ENCODE measurements around the gene ASPSCR1.

ASPSCR1 gene

GRCh38 chr17:82030470-82031302 is 53.3 kb downstream of the ASPSCR1 start:
- TF ChIP-seq POLR2A (IDR thresholded peaks at IDR 0.05; ENCODE audit: low read depth, low read length) (no peak), POU2F2 (IDR thresholded peaks at IDR 0.05; ENCODE audit: low read depth, low read length) (no peak; the same call in 1 of the 2 replicates), POLR2AphosphoS5 (IDR thresholded peaks at IDR 0.05; ENCODE audit: low read depth, low read length) (no peak), SPI1 (IDR thresholded peaks at IDR 0.05; ENCODE audit: low read depth, low read length) (no peak), PAX5 (IDR thresholded peaks at IDR 0.05; ENCODE audit: insufficient read depth, low read length, severe bottlenecking) (no peak), TAF1 (IDR thresholded peaks at IDR 0.05; ENCODE audit: low read depth, low read length) (no peak)
- FAIRE-seq (peak; percentile 94), DNase-seq (ENCODE audit: insufficient read length, low spot score) (peak; percentile 92)

- peak; percentile 73 for DNase-seq (ENCODE audit: insufficient read length, low spot score)
- no peak for TF ChIP-seq POLR2AphosphoS5 (IDR thresholded peaks at IDR 0.05; ENCODE audit: low read depth, low read length)
- TF ChIP-seq SPI1 (IDR thresholded peaks at IDR 0.05; ENCODE audit: low read depth, low read length) = no peak
- no peak for TF ChIP-seq POLR2A (IDR thresholded peaks at IDR 0.05; ENCODE audit: low read depth, low read length)
- TF ChIP-seq POU2F2 (IDR thresholded peaks at IDR 0.05; ENCODE audit: low read depth, low read length) = no peak
- TF ChIP-seq TAF1 (IDR thresholded peaks at IDR 0.05; ENCODE audit: low read depth, low read length) = no peak
- TF ChIP-seq PAX5 (IDR thresholded peaks at IDR 0.05; ENCODE audit: insufficient read depth, low read length, severe bottlenecking) = no peak
- FAIRE-seq = peak; percentile 20
Observed at GRCh38 chr17:82031303-82031884, 54.0 kb downstream of the ASPSCR1 start, which contains the start of gene RAC3. Gene RAC3 (plus strand): TSS chr17:82031678. CDS start chr17:82031762, 84 bp downstream.

GRCh38 chr17:82031885-82032627 is 54.6 kb downstream of the ASPSCR1 start:
- DNase-seq (ENCODE audit: insufficient read length, low spot score) = peak; percentile 64
- FAIRE-seq = peak; percentile 65
- TF ChIP-seq SPI1 (IDR thresholded peaks at IDR 0.05; ENCODE audit: low read depth, low read length) = no peak
- no peak for TF ChIP-seq POLR2AphosphoS5 (IDR thresholded peaks at IDR 0.05; ENCODE audit: low read depth, low read length)
- no peak for TF ChIP-seq POU2F2 (IDR thresholded peaks at IDR 0.05; ENCODE audit: low read depth, low read length)
- TF ChIP-seq TAF1 (IDR thresholded peaks at IDR 0.05; ENCODE audit: low read depth, low read length) = no peak
- no peak for TF ChIP-seq PAX5 (IDR thresholded peaks at IDR 0.05; ENCODE audit: insufficient read depth, low read length, severe bottlenecking)

GRCh38 chr17:82033359-82034085 is 56.1 kb downstream of the ASPSCR1 start:
- no peak for FAIRE-seq
- TF ChIP-seq POLR2A (IDR thresholded peaks at IDR 0.05; ENCODE audit: low read depth, low read length) (no peak), POLR2AphosphoS5 (IDR thresholded peaks at IDR 0.05; ENCODE audit: low read depth, low read length) (no peak), PAX5 (IDR thresholded peaks at IDR 0.05; ENCODE audit: insufficient read depth, low read length, severe bottlenecking) (no peak), SPI1 (IDR thresholded peaks at IDR 0.05; ENCODE audit: low read depth, low read length) (no peak), POU2F2 (IDR thresholded peaks at IDR 0.05; ENCODE audit: low read depth, low read length) (no peak), TAF1 (IDR thresholded peaks at IDR 0.05; ENCODE audit: low read depth, low read length) (no peak)
- no peak for DNase-seq (ENCODE audit: insufficient read length, low spot score)

- FAIRE-seq = no peak
- DNase-seq (ENCODE audit: insufficient read length, low spot score) = no peak
- TF ChIP-seq TAF1 (IDR thresholded peaks at IDR 0.05; ENCODE audit: low read depth, low read length) (no peak), POU2F2 (IDR thresholded peaks at IDR 0.05; ENCODE audit: low read depth, low read length) (no peak), PAX5 (IDR thresholded peaks at IDR 0.05; ENCODE audit: insufficient read depth, low read length, severe bottlenecking) (no peak), SPI1 (IDR thresholded peaks at IDR 0.05; ENCODE audit: low read depth, low read length) (no peak), POLR2AphosphoS5 (IDR thresholded peaks at IDR 0.05; ENCODE audit: low read depth, low read length) (no peak), POLR2A (IDR thresholded peaks at IDR 0.05; ENCODE audit: low read depth, low read length) (no peak)
Observed at GRCh38 chr17:82034371-82035011, 57.1 kb downstream of the ASPSCR1 start.

GRCh38 chr17:82035488-82035887 is 58.1 kb downstream of the ASPSCR1 start:
- DNase-seq (ENCODE audit: insufficient read length, low spot score) (no peak), FAIRE-seq (no peak)
- TF ChIP-seq POU2F2 (IDR thresholded peaks at IDR 0.05; ENCODE audit: low read depth, low read length) (no peak), SPI1 (IDR thresholded peaks at IDR 0.05; ENCODE audit: low read depth, low read length) (no peak), POLR2A (IDR thresholded peaks at IDR 0.05; ENCODE audit: low read depth, low read length) (no peak), POLR2AphosphoS5 (IDR thresholded peaks at IDR 0.05; ENCODE audit: low read depth, low read length) (no peak), PAX5 (IDR thresholded peaks at IDR 0.05; ENCODE audit: insufficient read depth, low read length, severe bottlenecking) (no peak), TAF1 (IDR thresholded peaks at IDR 0.05; ENCODE audit: low read depth, low read length) (no peak)

- DNase-seq (ENCODE audit: insufficient read length, low spot score) = no peak
- FAIRE-seq = no peak
- TF ChIP-seq TAF1 (IDR thresholded peaks at IDR 0.05; ENCODE audit: low read depth, low read length) = no peak
- no peak for TF ChIP-seq PAX5 (IDR thresholded peaks at IDR 0.05; ENCODE audit: insufficient read depth, low read length, severe bottlenecking)
- no peak for TF ChIP-seq POU2F2 (IDR thresholded peaks at IDR 0.05; ENCODE audit: low read depth, low read length)
- TF ChIP-seq POLR2AphosphoS5 (IDR thresholded peaks at IDR 0.05; ENCODE audit: low read depth, low read length) = no peak
- TF ChIP-seq SPI1 (IDR thresholded peaks at IDR 0.05; ENCODE audit: low read depth, low read length) = no peak
- no peak for TF ChIP-seq POLR2A (IDR thresholded peaks at IDR 0.05; ENCODE audit: low read depth, low read length)
Observed at GRCh38 chr17:82035956-82036633, 58.7 kb downstream of the ASPSCR1 start.

Measured in GM12891 (cell line).